NCI-H510A (cell line): Measurements from ENCODE around the gene PANX2.

Experiments
- DNase-seq: peaks from one replicate; lab custom pipeline; 2025; lab: John Stamatoyannopoulos, UW

Gene PANX2

DNA sequence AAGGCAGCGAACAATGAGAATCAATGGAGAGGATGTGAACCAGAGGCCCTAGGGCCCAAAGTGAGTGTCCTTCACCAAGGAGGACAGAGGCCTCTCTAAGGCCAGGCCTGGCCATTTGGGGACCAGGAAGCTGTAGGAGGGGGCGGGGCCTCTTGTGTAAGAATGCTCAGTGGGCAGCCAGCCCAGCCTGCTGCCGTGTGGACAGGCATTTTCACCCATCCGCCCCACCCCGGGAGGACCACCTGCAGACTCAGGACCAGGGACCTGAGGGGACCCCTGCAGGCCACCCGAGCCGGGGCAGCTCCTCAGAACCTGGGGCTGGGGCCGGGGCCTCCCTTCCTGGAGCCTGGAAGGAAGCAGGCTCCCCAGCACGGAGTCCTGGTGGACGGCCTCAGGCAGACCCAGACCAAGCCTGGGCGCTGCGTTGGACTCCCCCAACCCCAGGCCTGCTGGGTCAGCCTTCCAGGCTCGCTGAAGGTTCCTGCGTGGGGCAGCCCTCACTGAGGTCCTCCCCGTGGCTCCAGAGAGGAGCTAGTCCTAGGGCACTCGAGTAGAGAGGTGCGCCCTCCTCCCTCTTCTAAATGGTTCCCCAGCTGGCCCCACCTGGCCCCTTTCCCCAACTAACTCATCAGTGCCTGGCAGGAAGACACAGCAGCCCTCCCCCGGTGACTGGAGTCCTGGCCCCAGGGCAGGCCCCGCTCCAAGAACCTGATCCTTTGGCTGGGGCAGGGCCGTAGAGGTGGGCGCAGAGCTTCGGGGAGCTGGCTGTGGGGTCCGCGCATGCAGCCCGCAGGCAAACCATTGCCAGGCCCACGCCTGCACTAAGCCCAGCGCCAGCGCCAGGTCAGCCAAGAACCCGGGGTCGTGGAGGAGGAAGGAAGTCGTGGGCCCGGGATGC lies 13.7 kb downstream of the PANX2 start:
- no peak for DNase-seq

DNA sequence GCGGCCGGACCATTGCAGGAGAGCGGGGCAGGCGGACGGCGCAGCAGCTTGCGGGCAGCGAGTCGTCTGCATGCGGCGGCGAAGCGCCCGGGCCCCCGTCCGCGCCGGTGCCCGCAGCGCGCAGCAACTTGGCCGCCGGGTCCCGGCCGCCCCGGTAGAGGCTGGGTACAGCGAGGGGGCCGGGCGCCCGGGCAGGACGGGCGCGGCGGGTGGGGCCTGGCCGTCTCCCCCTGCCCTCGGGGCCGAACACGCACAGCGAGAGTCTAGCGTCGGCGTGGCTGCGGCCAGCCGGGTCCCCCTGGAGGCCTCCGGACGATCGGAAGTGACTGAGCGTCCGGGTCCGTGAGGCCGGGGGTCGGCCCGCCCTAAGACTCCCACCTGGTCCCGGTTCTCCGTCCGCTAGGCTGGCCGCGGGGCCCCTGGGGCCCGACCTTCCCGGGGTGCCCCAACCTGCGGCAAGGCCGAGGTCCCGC lies 14.4 kb downstream of the PANX2 start:
- no peak for DNase-seq

DNA sequence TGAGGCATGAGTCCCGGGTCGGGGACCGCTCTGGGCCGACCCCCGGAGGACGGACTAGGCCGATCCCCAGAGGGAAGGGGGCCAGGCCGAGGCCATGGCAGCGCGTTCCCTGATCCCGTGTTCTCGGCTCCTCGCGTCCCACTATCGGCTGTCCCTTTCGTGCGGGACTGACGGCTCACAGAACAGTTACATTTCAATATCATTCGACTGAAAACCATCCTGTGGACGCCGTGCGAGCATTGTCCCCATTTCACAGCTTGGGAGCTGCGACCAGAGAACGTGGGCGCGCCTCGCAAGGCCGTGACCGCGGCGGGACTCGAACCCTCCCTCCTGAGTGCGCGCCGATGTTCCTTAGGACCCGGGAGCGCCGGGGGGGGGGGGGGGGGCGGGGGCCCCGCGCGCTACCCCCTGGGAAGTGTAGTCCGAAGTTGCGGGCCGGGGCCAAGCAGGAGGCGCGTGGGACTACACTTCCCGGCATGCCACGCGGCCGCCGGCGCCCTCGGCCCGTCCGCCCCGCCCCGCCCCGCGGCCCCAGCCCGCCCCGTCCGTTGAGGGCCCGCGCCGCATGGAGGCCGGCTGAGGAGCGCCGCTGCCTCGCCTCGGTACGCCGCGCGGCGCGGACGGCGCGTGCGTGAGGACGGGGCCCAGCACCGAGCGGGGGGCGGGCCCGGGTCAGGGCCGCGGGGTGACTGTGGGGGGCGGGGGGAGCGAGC lies 15.0 kb downstream of the PANX2 start, which contains the start of gene TRABD:
TSS of gene TRABD (plus strand) at position 539 of the 713 bp plus-strand sequence. CDS start 7,148 bp downstream, outside the sequence.
- peak; percentile 72 for DNase-seq

DNA sequence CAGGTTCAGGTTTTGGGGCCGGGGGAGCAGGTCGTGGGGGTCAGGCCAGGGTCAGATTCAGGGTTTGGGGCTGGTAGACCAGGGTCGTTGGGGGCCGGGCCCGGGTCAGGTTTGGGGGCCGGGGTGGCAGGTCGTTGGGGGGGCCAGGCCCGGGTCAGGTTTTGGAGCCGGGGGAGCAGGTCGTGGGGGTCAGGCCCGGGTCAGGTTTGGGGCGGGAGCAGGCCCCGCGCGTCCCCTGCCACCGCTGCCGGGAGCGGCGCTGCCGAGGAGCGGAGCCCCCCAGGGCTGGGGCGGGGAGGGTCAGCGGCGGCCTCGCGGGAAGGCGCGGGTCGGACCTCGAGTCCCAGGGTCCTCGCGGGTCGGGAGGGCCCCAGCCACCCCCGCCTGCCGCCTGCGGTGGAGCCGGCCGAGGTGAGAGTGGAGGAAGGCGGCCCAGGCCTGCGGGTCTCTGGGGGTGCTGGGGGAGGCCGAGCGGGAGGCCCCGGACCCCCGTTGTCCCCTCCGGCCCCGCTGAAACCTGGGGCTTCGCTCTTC lies 15.7 kb downstream of the PANX2 start:
- no peak for DNase-seq

DNA sequence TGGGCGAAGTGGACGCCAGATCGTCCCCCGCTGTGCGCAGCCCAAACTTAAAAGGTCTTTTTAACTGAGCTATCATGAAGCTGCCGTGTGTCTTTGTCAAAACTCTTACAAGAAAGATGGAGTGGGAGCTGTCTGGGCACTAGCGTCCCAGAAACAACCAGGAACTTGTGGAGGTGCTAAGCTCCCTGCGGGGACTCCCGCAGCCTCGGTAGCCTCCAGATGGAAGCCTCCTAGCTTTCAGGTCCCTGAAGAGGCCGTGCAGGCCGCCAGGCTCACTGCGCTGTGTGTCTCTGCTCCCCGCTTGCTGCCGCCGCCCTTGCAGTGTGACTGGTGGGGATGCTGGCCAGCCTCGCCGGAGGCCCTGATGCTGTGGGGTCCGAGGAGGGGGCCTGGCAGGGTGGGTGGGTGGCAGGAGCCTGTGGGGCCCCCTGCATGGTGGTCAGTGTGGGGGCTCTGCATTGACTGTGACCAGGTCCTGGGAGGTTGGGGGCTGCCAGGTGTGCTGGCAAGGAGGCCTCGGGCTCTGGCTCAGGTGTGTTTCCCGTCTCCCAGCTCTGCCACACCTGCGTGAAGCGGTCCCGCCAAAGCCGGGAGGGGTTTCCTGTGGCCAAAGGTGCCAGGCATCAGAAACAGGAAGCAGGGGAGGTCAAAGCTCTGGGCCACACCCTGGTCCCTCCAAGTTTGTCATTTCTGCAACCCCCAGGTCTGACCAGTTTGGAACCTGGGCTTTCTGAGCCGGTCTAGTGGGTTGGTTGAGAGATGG lies 16.4 kb downstream of the PANX2 start:
- no peak for DNase-seq

DNA sequence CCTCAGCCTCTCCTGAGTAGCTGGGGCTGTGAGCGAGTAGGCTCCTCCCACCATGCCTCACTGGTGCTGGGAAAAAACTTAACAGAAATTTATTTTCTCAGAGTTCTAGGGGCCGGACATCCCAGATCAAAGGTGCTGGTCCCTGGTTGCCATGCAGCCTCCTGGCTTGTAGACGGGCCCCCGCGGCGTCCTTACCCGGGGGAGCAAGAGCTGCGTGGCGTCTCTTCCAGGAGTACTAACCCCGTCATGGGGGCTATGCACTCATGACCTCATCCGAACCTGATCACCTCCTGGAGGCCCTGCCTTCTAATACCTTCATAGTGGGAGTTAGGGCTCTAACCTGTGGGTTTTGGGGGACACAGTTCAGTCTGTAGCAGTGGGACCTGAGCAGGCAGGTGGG lies 17.8 kb downstream of the PANX2 start:
- no peak for DNase-seq

DNA sequence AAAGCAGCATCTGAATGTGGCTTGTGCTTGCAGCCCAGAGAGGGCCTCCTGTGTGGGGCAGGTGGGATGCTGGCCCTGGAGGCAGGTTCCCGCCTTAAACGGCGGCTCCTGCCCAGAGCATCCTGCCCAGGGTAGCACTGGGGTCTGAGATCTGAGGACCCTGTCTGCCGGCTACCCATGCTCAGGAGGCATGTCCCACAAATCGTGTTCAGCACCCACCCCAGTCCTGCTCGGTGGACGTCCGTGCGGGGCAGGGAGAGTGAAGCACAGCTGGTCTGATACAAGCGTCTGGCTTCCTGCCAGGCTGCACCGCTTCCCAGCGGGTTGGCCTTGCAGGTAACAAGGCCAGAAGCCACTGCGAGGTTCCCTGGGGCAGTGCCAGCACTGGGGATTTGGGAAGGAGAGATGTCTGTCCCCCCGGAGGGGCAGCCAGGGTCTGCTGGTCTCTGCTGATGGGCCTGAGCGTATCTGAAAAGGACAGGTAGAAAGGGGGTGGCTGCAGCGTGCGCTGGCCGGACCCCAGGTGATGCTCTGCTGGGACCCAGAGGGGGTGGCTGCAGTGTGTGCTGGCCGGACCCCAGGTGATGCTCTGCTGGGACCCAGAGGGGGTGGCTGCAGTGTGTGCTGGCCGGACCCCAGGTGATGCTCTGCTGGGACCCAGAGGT lies 18.8 kb downstream of the PANX2 start:
- no peak for DNase-seq

DNA sequence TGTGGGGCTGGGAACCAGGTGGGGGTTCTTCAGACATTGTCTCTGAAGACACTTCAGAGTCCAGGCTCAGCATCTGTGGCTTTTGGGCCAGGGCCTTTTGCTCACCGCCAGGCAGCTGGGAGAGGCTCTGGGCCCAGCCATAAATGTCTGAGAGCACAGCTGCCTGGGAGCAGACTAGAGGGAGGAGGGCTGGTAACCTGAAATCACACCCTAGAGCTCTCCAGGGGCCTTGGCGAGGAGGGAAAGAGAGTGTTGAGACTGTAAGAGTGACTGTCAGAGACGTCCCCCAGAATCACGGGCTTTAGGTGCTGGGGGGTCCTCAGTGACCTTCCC lies 19.3 kb downstream of the PANX2 start:
- no peak for DNase-seq

DNA sequence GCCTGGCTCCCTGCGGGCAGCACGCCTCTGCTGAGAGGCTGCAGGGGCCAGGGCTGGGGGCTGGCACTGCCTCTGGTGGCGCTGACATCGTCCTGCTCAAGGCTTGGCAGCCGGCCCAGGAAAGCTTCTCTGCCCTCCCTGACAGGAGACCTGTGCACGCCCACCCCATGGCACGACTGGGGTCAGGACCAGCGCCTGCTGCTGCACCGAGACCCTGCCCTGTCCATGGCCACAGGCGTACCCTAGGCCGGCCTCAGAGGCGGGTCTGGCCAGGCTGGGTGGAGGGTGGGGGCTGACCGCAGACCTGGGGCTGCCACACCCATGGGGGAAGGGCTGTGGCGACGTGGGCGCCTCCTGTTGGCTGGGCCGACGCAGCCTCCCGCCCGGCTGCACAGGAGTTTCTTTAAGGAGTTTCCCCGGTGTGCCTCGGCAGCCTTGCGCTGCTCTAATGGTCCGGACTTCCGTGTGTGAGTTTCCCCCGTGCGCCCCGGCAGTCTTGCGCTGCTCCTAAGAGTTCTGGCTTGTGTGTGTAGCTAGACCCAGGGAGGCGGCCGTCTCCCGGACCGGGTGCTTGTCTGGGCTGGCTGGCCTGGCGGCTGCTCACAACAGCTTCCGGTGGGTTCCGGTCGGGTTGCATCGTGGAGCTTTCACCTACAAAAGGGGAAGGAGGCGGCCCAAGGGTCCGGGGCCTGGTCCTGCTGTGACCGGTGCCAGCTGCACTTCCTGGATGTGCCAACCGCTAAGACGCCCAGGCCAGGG lies 19.8 kb downstream of the PANX2 start:
- no peak for DNase-seq

DNA sequence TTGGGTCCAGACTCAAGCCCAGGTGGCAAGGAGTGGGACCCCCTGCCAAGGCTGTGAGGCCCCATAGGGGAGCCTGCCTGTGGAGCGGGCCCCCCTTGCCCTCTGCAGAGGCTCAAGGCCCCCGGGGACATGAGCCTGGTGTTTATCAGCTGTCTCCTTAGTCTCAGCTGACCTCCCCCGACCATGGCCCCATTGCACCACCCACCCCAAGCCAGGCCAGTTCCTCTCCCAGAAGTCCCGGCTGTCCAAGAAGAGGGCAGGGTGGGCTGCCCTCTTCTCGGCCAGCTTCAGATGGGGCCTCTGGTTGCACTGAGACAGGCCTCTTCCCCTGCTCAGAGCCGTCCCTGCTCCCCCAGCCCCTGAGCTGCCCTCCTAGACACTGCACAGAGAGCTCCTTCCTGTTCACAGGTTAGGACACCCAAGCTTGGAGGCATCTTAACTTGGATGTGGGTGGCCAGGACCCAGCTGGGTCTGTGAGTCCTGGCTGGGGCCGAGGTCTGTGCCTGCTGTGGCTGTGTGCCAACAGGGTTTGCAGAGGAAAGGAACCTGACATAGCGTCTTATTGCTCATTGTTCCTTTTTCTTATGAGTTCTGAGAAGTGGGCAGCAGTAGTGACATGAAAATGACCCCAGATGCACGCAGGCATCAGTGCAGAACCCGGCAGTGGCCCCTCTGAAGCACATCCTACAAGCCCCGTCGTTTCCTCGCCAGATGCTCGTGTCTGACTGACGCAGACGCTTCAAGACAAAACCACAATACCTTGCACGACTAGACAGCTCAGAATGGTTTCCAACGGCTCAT lies 20.6 kb downstream of the PANX2 start:
- no peak for DNase-seq

DNA sequence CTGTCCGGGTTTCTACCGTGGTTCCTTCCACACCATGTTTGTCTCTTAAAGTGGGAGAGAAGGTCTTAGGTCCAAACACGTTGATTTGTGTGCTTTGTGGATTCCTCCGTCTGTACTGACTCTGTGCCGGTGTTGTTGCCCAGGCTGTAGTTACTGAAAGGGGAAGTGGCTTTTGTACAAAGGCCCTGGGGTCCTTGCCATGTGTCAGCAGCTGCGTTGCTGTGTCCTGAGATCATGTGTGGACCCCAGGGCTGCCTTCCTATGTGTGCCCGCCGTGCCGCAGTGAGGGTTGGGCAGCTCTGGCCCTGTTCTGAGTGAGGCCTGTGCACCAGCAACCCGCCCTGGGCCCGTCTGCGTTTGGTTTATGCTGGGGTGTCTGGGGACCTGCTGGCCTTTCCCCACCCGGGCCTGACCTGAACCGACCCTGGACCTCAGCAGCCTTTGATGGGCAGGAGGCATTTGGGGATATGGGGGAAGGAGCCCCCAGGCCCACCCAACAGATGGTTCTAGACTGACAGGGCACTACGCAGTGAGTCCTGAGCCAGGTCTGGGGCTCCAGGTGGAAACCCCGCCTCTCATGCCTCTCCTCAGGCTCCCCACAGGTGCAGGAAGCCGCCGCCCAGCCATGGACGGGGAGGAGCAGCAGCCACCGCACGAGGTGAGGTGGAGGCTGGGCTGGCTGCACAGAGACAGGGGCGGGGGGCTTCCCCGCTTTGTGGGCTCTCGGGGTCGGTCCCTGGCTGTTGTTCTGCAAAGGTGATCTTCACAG lies 22.1 kb downstream of the PANX2 start:
- DNase-seq, result no peak

DNA sequence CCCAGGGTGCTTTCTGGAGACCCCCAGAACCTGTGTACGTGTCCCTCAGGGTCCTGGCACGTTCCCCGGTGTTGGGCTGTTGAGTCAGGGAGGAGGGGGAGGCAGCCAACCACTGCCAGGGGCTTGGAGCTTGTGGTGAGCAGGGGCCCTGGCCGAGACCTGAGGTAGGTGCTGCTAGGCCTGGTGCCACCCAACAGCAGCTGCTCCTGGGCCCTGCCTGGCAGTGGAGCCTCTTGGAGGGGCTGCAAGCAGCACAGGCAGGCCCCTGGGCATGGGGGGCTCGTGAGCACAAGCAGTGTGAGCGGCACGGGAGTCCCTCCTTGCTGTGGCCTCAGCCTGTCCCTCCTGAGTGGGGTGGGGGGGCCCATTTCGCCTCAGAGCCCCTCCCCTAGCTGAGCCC lies 23.1 kb downstream of the PANX2 start:
- DNase-seq, result no peak

DNA sequence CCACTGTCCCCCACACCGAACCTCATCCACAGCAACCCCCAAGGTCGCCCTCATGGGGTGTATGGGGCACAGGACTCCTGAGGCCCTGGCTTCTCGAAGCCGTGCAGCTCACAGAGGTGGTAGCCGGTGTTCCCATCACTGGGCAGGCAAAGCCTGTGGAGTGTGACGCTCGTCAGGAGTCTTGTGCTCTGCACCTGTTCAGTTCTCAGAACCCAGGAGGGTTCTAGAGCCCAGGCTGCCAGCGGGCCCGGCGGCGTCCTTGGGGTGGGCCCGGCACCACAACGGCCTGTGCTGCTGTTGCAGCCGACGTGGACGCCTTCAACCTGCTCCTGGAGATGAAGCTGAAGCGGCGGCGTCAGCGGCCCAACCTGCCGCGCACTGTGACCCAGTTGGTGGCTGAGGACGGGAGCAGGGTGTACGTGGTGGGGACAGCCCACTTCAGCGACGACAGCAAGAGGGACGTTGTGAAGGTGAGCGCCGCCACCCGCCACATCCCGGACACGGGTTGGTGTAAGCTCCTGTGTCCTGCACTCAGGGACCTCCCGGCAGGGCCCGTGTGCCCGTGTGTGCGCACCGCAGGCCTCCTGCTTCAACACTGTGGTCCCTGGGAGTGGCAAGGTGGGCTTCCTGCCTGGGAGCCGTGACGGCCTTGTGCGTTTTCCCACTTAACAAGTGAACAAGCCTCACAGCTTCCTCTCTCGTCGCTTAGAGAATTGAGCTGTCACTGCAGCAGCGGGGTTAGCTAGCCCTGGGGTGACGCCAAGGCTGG lies 23.7 kb downstream of the PANX2 start:
- DNase-seq, result no peak

DNA sequence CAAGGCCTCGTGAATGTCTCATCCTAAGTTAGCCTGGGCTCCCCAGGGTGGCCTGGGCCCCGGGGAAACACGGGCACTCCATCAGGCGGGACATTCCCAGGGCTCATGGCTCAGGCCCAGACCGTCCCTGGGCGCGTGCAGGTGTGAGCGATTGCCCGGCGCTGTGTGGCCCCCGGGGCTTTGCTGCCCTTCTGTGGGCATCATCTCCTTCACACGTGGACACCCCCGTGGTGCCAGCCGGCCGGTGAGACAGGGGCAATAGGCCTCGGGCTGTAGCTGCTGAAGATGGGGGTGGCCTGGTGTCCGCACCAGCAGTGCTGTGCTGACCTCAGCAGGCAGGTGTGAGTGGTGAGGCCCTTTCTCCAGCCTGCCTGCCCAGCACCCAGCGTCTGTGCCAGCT lies 25.7 kb downstream of the PANX2 start:
- DNase-seq, result no peak

DNA sequence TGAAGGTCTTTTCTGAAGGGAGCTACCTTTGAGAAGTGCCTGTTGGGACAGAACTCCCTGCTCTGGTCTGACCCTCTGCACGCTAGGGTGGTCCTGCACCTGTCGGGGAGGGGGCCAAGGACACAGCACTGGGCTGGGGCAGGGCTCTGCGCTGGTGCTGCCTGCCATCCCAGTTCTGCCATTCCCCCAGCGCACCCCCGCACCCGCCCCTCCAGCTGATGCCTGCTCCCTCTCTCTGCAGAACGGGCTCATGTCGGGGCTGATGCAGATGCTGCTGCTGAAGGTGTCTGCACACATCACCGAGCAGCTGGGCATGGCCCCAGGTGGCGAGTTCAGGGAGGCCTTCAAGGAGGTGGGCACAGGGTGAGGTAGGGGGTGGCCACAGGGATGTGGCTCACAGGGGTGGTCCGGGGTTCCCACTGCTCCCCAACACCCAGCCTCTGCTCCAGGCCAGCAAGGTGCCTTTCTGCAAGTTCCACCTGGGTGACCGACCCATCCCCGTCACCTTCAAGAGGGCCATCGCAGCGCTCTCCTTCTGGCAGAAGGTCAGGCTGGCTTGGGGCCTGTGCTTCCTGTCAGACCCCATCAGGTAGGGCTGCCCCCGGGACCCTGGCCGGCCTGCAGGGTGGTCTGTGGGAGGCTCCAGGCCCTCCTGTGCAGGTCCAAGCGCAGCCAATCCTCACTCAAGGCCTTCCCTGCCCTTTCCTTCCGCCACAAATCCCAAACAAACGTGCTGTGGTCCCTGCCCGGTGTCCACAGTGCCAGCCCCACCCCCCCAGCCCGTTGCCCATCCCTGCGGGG lies 26.7 kb downstream of the PANX2 start:
- no peak for DNase-seq

DNA sequence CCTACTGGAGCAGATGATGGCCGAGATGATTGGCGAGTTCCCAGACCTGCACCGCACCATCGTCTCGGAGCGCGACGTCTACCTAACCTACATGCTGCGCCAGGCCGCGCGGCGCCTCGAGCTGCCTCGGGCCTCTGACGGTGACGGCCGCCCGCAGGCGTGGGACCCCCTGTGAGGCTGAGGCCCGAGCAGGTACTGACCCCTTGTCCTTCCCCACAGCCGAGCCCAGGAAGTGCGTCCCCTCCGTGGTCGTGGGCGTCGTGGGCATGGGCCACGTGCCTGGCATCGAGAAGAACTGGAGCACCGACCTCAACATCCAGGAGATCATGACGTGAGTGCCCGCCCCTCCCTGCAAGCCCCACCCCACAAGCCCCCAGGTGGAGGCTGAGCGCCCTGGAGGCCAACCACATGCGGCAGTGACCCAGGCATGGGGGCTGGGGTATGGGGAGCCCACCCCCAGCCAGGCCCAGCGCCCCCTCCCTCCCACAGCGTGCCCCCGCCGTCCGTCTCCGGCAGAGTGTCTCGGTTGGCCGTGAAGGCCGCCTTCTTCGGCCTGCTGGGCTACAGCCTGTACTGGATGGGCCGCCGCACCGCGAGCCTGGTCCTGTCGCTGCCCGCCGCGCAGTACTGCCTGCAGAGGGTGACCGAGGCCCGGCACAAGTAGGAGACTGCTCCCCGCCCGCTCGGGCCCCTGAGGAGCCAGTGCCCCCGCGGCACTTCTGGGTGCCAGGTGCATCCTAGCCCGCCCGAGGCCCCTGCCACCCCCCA lies 27.5 kb downstream of the PANX2 start:
- DNase-seq, result no peak

DNA sequence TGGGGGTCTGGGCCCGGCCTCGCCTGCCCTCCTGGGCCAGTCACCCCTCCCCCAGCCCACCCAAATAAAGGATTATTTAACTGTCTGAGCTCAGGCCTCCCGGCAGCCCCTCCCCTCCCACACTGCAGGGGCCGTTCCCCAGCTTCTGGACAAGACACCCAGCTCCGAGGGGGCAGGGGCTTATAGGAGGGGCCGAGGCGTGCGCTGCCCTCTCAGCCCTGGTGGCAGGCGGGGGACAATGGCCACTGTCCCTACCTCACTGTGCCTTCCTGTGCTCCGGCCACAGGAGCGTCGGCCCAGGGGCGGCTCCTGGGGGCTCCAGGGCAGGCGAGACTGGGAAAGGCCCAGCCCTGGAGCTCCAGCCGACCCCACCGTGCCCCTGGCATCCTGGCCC lies 28.1 kb downstream of the PANX2 start:
- no peak for DNase-seq
